IMR-90 (cell line): ENCODE data around the gene DCAF8L2. TPM values are rescaled to one million over a fixed set of nuclear protein-coding genes. Genes with fewer than 3 reads are reported as not detected.
"Not testable (repeated sequence)": the region's sequence is repeated elsewhere in the genome, so short reads cannot be mapped to it uniquely, and the experiment has no call there.

Source experiments
- ATAC-seq: fragments of 200-7000 bp; cut with Tn5 transposase; 2 replicates; pipeline ENCODE4 v1.9.1; 2020; ENCODE audit warnings: low read depth, mild to moderate bottlenecking, moderate library complexity
- BruUV-seq: library from RNA; stranded (reverse); fragments of 400-500 nt; replicated peaks from 2 replicates; lab custom pipeline; 2021; lab: Mats Ljungman, UMichigan
- CTCF ChIA-PET: fragments of 300-600 bp; formaldehyde crosslinking; extraction: SDS; loops from one replicate; lab custom pipeline; 2021; ENCODE audit warnings: antibody characterized with exemption; lab: Yijun Ruan, JAX
- POLR2A ChIA-PET: fragments of 300-600 bp; sonication (Branson Sonifier 250); formaldehyde crosslinking; loops from one replicate; lab custom pipeline; 2022; ENCODE audit warnings: antibody characterized with exemption; ENCODE audit not compliant: unreplicated experiment; lab: Charles Lee
- DNase-seq: peaks from one replicate; pipeline ENCODE4 v3.0.0; 2013
- H2AFZ ChIP-seq: replicated peaks from 2 replicates; pipeline ENCODE3; 2013; ENCODE audit warnings: low read length, mild to moderate bottlenecking; ENCODE audit not compliant: poor library complexity
- H2AK5ac ChIP-seq: 2 replicates; pipeline ENCODE4 v1.6.1; 2013; ENCODE audit warnings: low read depth, low read length, inconsistent platforms
- H2AK9ac ChIP-seq: replicated peaks from 2 replicates; pipeline ENCODE3; 2013; ENCODE audit warnings: mild to moderate bottlenecking, low read depth, low read length, moderate library complexity; ENCODE audit not compliant: poor library complexity
- H2BK120ac ChIP-seq: 2 replicates; pipeline ENCODE4 v1.6.1; 2013; ENCODE audit warnings: low read depth, low read length, inconsistent platforms
- H2BK15ac ChIP-seq: 3 replicates; pipeline ENCODE4 v1.6.1; 2013; ENCODE audit warnings: low read depth, low read length, inconsistent platforms
- H2BK20ac ChIP-seq: 2 replicates; pipeline ENCODE4 v1.6.1; 2013; ENCODE audit warnings: low read depth, mild to moderate bottlenecking, inconsistent platforms, low read length, moderate library complexity
- H2BK5ac ChIP-seq: 2 replicates; pipeline ENCODE4 v1.6.1; 2013; ENCODE audit warnings: mild to moderate bottlenecking, low read depth, low read length, inconsistent platforms; ENCODE audit not compliant: poor library complexity, severe bottlenecking
- H3K14ac ChIP-seq: replicated peaks from 2 replicates; pipeline ENCODE4 v1.6.1; 2013; ENCODE audit warnings: low read depth, low read length, inconsistent platforms
- H3K18ac ChIP-seq: 2 replicates; pipeline ENCODE4 v1.6.1; 2013; ENCODE audit warnings: low read depth, low read length, control low read depth
- H3K23ac ChIP-seq: 2 replicates; pipeline ENCODE4 v1.6.1; 2013; ENCODE audit warnings: low read depth, low read length, inconsistent platforms
- H3K27ac ChIP-seq: 2 replicates; pipeline ENCODE4 v1.5.1; 2013; ENCODE audit warnings: mild to moderate bottlenecking, control low read depth, low read length; ENCODE audit not compliant: insufficient read depth
- H3K27me3 ChIP-seq: 2 replicates; pipeline ENCODE4 v1.6.1; 2013; ENCODE audit warnings: low read length; ENCODE audit not compliant: control insufficient read depth, insufficient read depth
- H3K36me3 ChIP-seq: 2 replicates; pipeline ENCODE4 v1.6.1; 2013; ENCODE audit warnings: low read length, mixed read lengths; ENCODE audit not compliant: control insufficient read depth, insufficient read depth
- H3K4ac ChIP-seq: 2 replicates; pipeline ENCODE4 v1.6.1; 2013; ENCODE audit warnings: low read depth, low read length, inconsistent platforms
- H3K4me1 ChIP-seq: 2 replicates; pipeline ENCODE4 v1.6.1; 2013; ENCODE audit warnings: low read length, mixed read lengths; ENCODE audit not compliant: control insufficient read depth, insufficient read depth
- H3K4me2 ChIP-seq: 2 replicates; pipeline ENCODE4 v1.6.1; 2013; ENCODE audit warnings: low read depth, mild to moderate bottlenecking, control low read depth, low read length, moderate library complexity
- H3K4me3 ChIP-seq: 2 replicates; pipeline ENCODE4 v1.5.1; 2013; ENCODE audit warnings: low read depth, mild to moderate bottlenecking, control low read depth, low read length, moderate library complexity; ENCODE audit not compliant: insufficient read depth
- H3K56ac ChIP-seq: 2 replicates; pipeline ENCODE4 v1.6.1; 2013; ENCODE audit warnings: low read length, inconsistent platforms; ENCODE audit not compliant: insufficient read depth; ENCODE audit errors: extremely low read depth
- H3K79me1 ChIP-seq, 2 experiments: 2 replicates each; pipeline ENCODE4 v1.6.1; 2013; ENCODE audit warnings: low read length in 2 of 2, inconsistent platforms in 1 of 2, low read depth in 1 of 2
- H3K9ac ChIP-seq: 2 replicates; pipeline ENCODE4 v1.6.1; 2013; ENCODE audit warnings: low read depth, low read length, control low read depth
- H3K9me1 ChIP-seq: 2 replicates; pipeline ENCODE4 v1.6.1; 2013; ENCODE audit warnings: low read length, inconsistent platforms; ENCODE audit not compliant: insufficient read depth
- H3K9me3 ChIP-seq: 2 replicates; pipeline ENCODE4 v1.6.1; 2013; ENCODE audit warnings: low read length; ENCODE audit not compliant: control insufficient read depth, insufficient read depth
- H4K20me1 ChIP-seq: 2 replicates; pipeline ENCODE4 v1.6.1; 2013; ENCODE audit warnings: low read length, inconsistent platforms; ENCODE audit not compliant: insufficient read depth
- H4K5ac ChIP-seq: 2 replicates; pipeline ENCODE4 v1.6.1; 2013; ENCODE audit warnings: mild to moderate bottlenecking, low read depth, low read length, control low read depth
- H4K8ac ChIP-seq, 2 experiments: 2 replicates each; pipeline ENCODE4 v1.6.1; 2013; ENCODE audit warnings: low read depth in 2 of 2, low read length in 2 of 2, control low read depth in 1 of 2, inconsistent platforms in 1 of 2
- H4K91ac ChIP-seq: 2 replicates; pipeline ENCODE4 v1.6.1; 2013; ENCODE audit warnings: low read depth, low read length, inconsistent platforms; ENCODE audit not compliant: insufficient read depth
- WGBS, 2 experiments: methylation state at CpG; one replicate each; pipeline versions ENCODE4 v1.1.5 to v1.1.7; 2013; ENCODE audit warnings: missing lambda C conversion rate in 2 of 2; ENCODE audit not compliant: insufficient read length in 1 of 2; ENCODE audit errors: extremely low coverage in 2 of 2; 5-methylcytosine and 5-hydroxymethylcytosine counted together
- dilution Hi-C: fragments of 300-500 bp; cut with HindIII; formaldehyde crosslinking; loops from one replicate; pipeline ENCODE4 v1.14.3; 2018; ENCODE audit warnings: low sequenced_read_pairs; ENCODE audit not compliant: unreplicated experiment
- in situ Hi-C: fragments of 300-500 bp; cut with MboI; formaldehyde crosslinking; loops from 3 replicates; pipeline ENCODE4 v1.14.3; 2019; ENCODE audit warnings: low sequenced_read_pairs, inconsistent platforms, mixed read lengths
- intact Hi-C: fragments of 100-400 bp; cut with micrococcal nuclease; formaldehyde crosslinking; loops from 2 replicates; pipeline ENCODE4 v1.10.0; 2022
- polyA plus RNA-seq, 3 experiments: library from polyadenylated mRNA; depleted of rRNA; stranded (reverse); fragments of >200 nt; gene quantifications; 2 replicates each; pipeline ENCODE4 v1.2.3, GENCODE V29; 2012; ENCODE audit warnings: low replicate concordance in 1 of 3
- total RNA-seq: library from RNA; depleted of rRNA; stranded (reverse); fragments of >200 nt; gene quantifications from 2 replicates; pipeline ENCODE4 v1.2.3, GENCODE V29; 2012

Gene DCAF8L2
- total and polyA plus RNA-seq, 2 of the 4 experiments (the other 2 are of a cell fraction), result not detected

DNA sequence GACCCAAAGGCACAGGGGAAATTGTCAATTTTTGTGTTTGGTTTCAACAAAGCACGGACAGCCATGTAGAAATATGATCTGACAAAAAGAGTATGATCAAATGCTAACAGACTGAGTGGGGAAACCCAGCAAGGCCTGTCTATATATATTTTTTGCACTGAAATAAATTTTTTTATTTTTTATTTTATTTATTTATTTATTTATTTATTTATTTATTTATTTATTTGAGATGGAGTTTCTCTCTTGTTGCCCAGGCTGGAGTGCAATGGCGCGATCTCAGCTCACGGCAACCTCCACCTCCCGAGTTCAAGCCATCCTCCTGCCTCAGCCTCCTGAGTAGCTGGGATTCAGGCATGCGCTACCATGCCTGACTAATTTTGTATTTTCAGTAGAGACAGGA is 49.0 kb upstream of the DCAF8L2 start:
- dilution Hi-C loops, H3K56ac ChIP-seq, H4K20me1 ChIP-seq, H3K36me3 ChIP-seq, H2AFZ ChIP-seq, H4K5ac ChIP-seq, H2BK15ac ChIP-seq, H3K4me1 ChIP-seq, in situ Hi-C loops, H3K9ac ChIP-seq, CTCF ChIA-PET, H3K23ac ChIP-seq, H3K4me2 ChIP-seq, H3K27me3 ChIP-seq, H2AK5ac ChIP-seq, H3K79me1 ChIP-seq, ATAC-seq, H3K18ac ChIP-seq, H2AK9ac ChIP-seq, intact Hi-C loops, H2BK20ac ChIP-seq, POLR2A ChIA-PET, DNase-seq, H3K9me1 ChIP-seq, BruUV-seq, H3K4me3 ChIP-seq, H2BK120ac ChIP-seq, H2BK5ac ChIP-seq, H4K91ac ChIP-seq, H3K27ac ChIP-seq, H4K8ac ChIP-seq, H3K4ac ChIP-seq, H3K9me3 ChIP-seq, H3K14ac ChIP-seq: not testable (repeated sequence)
- 100% methylated on average over 1 of the region's 6 CpGs; no CpG with 5 or more reads in 1 of the 2 experiments for WGBS, 2 experiments
